Caco-2 (cell line): ENCODE data around the gene PLK5. TPM values are rescaled to one million over a fixed set of nuclear protein-coding genes. Genes with fewer than 3 reads are reported as not detected.
A peak's percentile ranks its signal among the peaks of the same experiment; 100 is the strongest.

Experiments used
- Bru-seq: library from RNA; stranded (reverse); fragments of 400-500 nt; gene quantifications from one replicate; lab custom pipeline; 2021; lab: Mats Ljungman, UMichigan
- BruChase-seq, 2 experiments: library from RNA; stranded (reverse); fragments of 400-500 nt; gene quantifications; one replicate each; lab custom pipeline; 2021; lab: Mats Ljungman, UMichigan
- BruUV-seq: library from RNA; stranded (reverse); fragments of 400-500 nt; replicated peaks from 2 replicates; lab custom pipeline; 2021; lab: Mats Ljungman, UMichigan
- CTCF ChIA-PET: fragments of 300-600 bp; sonication (Branson Sonifier 250); formaldehyde crosslinking; loops from one replicate; lab custom pipeline; 2022; ENCODE audit warnings: antibody characterized with exemption; lab: Charles Lee
- POLR2A ChIA-PET: fragments of 300-600 bp; sonication (Branson Sonifier 250); formaldehyde crosslinking; loops from one replicate; lab custom pipeline; 2022; ENCODE audit warnings: antibody characterized with exemption; lab: Charles Lee
- DNase-seq, 2 experiments: peaks; one replicate each; pipeline versions ENCODE4 v3.0.0 to v3.0.0-alpha.2; 2020 to 2022
- H3K27me3 ChIP-seq: replicated peaks from 2 replicates; pipeline ENCODE4 v1.6.0; 2011; ENCODE audit warnings: low read length; ENCODE audit not compliant: control insufficient read depth, insufficient read depth
- H3K36me3 ChIP-seq: 2 replicates; pipeline ENCODE4 v1.5.1; 2011; ENCODE audit warnings: low read length; ENCODE audit not compliant: control insufficient read depth, insufficient read depth
- H3K4me1 ChIP-seq: fragments of 250-450 bp; sonication (Bioruptor Pico); 2 replicates; pipeline ENCODE4 v1.5.1; 2020; ENCODE audit warnings: mild to moderate bottlenecking
- H3K4me3 ChIP-seq: 2 replicates; pipeline ENCODE4 v1.5.1; 2011; ENCODE audit warnings: low read depth, mild to moderate bottlenecking, control low read depth, low read length
- H3K9me3 ChIP-seq: fragments of 250-450 bp; sonication (Bioruptor Pico); 2 replicates; pipeline ENCODE4 v1.5.1; 2020; ENCODE audit warnings: mild to moderate bottlenecking, moderate library complexity
- H3K27ac Mint-ChIP-seq: one replicate; pipeline ENCODE4 v1.8.0; 2022; ENCODE audit warnings: mixed read lengths; ENCODE audit not compliant: unreplicated experiment
- H3K27me3 Mint-ChIP-seq: one replicate; pipeline ENCODE4 v1.8.0; 2022; ENCODE audit warnings: mixed read lengths; ENCODE audit not compliant: insufficient read depth, unreplicated experiment
- H3K36me3 Mint-ChIP-seq: one replicate; pipeline ENCODE4 v1.8.0; 2022; ENCODE audit warnings: mild to moderate bottlenecking, mixed read lengths; ENCODE audit not compliant: insufficient read depth, unreplicated experiment
- H3K4me1 Mint-ChIP-seq: one replicate; pipeline ENCODE4 v1.8.0; 2022; ENCODE audit warnings: low read depth, mixed read lengths; ENCODE audit not compliant: unreplicated experiment
- H3K4me3 Mint-ChIP-seq: one replicate; pipeline ENCODE4 v1.8.0; 2022; ENCODE audit warnings: mild to moderate bottlenecking, moderate library complexity, mixed read lengths; ENCODE audit not compliant: unreplicated experiment
- H3K9me3 Mint-ChIP-seq: one replicate; pipeline ENCODE4 v1.8.0; 2022; ENCODE audit warnings: mixed read lengths; ENCODE audit not compliant: unreplicated experiment
- intact Hi-C: fragments of 100-400 bp; cut with micrococcal nuclease; formaldehyde crosslinking; loops from one replicate; pipeline ENCODE4 v1.10.0; 2022; ENCODE audit not compliant: unreplicated experiment
- long read RNA-seq: library from polyadenylated mRNA; stranded (forward); transcript quantifications from one replicate; pipeline ENCODE4 v2.0.0, GENCODE V29; 2022
- total RNA-seq: library from RNA; stranded (reverse); gene quantifications from 2 replicates; pipeline ENCODE4 v1.2.3, GENCODE V29; 2022
- TF ChIP-seq, protein P1 (sequence below), 2 experiments: fragments of 200-600 bp in 1 of 2; IDR thresholded peaks; 1 replicate in 1 of 2; 2 replicates in 1 of 2; pipeline versions ENCODE4 v1.5.1 to v1.8.0; 2011 to 2022; ENCODE audit warnings: antibody characterized with exemption in 1 of 2, control low read depth in 1 of 2, inconsistent platforms in 1 of 2, low read depth in 1 of 2, low read length in 1 of 2, mild to moderate bottlenecking in 1 of 2, moderate library complexity in 1 of 2; ENCODE audit not compliant: insufficient read depth in 1 of 2, severe bottlenecking in 1 of 2, unreplicated experiment in 1 of 2

The PLK5 gene, protein sequence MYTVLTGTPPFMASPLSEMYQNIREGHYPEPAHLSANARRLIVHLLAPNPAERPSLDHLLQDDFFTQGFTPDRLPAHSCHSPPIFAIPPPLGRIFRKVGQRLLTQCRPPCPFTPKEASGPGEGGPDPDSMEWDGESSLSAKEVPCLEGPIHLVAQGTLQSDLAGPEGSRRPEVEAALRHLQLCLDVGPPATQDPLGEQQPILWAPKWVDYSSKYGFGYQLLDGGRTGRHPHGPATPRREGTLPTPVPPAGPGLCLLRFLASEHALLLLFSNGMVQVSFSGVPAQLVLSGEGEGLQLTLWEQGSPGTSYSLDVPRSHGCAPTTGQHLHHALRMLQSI
- total RNA-seq: 0.19 TPM in 1 of 2 replicates, not detected in the other
- Bru-seq, nascent RNA: percentile 18 among the genes with signal in this experiment
- percentile 9 among the genes with signal in this experiment for BruChase-seq, experiment 1, labeled RNA remaining after a 2-hour chase
- BruChase-seq, experiment 2, labeled RNA remaining after a 6-hour chase: percentile 14 among the genes with signal in this experiment
- long read RNA-seq: 0 reads

GRCh38 chr19:1523412-1524286, at the start of gene PLK5:
Gene PLK5 (plus strand): TSS chr19:1524077. CDS start chr19:1526997, 2,920 bp downstream.
- H3K4me1 Mint-ChIP-seq: no peaks in the 10 kb centered on the region
- ChIA-PET POLR2A (no interaction called here), CTCF (no interaction called here)
- peaks cover 6% of the 10 kb centered on the region for H3K36me3 Mint-ChIP-seq
- no peak for DNase-seq
- no peaks in the 10 kb centered on the region for H3K9me3 Mint-ChIP-seq
- H3K27me3 Mint-ChIP-seq: peaks cover 14% of the 10 kb centered on the region
- TF ChIP-seq, protein P1, sequence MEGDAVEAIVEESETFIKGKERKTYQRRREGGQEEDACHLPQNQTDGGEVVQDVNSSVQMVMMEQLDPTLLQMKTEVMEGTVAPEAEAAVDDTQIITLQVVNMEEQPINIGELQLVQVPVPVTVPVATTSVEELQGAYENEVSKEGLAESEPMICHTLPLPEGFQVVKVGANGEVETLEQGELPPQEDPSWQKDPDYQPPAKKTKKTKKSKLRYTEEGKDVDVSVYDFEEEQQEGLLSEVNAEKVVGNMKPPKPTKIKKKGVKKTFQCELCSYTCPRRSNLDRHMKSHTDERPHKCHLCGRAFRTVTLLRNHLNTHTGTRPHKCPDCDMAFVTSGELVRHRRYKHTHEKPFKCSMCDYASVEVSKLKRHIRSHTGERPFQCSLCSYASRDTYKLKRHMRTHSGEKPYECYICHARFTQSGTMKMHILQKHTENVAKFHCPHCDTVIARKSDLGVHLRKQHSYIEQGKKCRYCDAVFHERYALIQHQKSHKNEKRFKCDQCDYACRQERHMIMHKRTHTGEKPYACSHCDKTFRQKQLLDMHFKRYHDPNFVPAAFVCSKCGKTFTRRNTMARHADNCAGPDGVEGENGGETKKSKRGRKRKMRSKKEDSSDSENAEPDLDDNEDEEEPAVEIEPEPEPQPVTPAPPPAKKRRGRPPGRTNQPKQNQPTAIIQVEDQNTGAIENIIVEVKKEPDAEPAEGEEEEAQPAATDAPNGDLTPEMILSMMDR (IDR thresholded peaks at IDR 0.05; ENCODE audit: insufficient read depth in 1 of 2, low read depth in 1 of 2, low read length in 1 of 2, severe bottlenecking in 1 of 2, unreplicated experiment in 1 of 2): no peak
- no peaks in the 10 kb centered on the region for H3K36me3 ChIP-seq
- H3K9me3 ChIP-seq: no peaks in the 10 kb centered on the region
- intact Hi-C loops: no loop called here
- no peak within 1 kb of the TSS for H3K4me3 Mint-ChIP-seq
- no TSS peak for BruUV-seq
- H3K27ac Mint-ChIP-seq: no peak within 1 kb of the TSS
- peaks cover 3% of the 10 kb centered on the region for H3K27me3 ChIP-seq
- H3K4me3 ChIP-seq: no peak within 1 kb of the TSS
- no peaks in the 10 kb centered on the region for H3K4me1 ChIP-seq

- BruUV-seq: no TSS peak
- peaks cover 60% of the 10 kb centered on the region for H3K36me3 Mint-ChIP-seq
- no peak for DNase-seq
- no peak overlapping the region for H3K4me3 Mint-ChIP-seq
- no peaks in the 10 kb centered on the region; the same call in 1 of the 2 replicates for H3K36me3 ChIP-seq
- CTCF ChIA-PET: interaction anchor here (0.6 kb wide), 1 partner anchor 855 kb away, joined by 4 read pairs; no protein-coding TSS in a partner anchor
- POLR2A ChIA-PET: interaction anchor here (0.5 kb wide), 1 partner anchor 36 kb away, joined by 4 read pairs; the partner anchor contains the start of gene RPS15
- H3K4me1 ChIP-seq: peaks cover 15% of the 10 kb centered on the region
- no peaks in the 10 kb centered on the region for H3K27me3 ChIP-seq
- H3K27ac Mint-ChIP-seq: no peak overlapping the region
- H3K27me3 Mint-ChIP-seq: no peaks in the 10 kb centered on the region
- intact Hi-C loops: loop anchor here (5.0 kb wide), 1 partner anchor 68 kb away; the partner anchor contains the start of gene DAZAP1
- no peaks in the 10 kb centered on the region for H3K9me3 Mint-ChIP-seq
- H3K9me3 ChIP-seq: no peaks in the 10 kb centered on the region
- no peak overlapping the region for H3K4me3 ChIP-seq
- H3K4me1 Mint-ChIP-seq: peaks cover 4% of the 10 kb centered on the region
- TF ChIP-seq, protein P1 (IDR thresholded peaks at IDR 0.05; ENCODE audit: insufficient read depth in 1 of 2, low read depth in 1 of 2, low read length in 1 of 2, severe bottlenecking in 1 of 2, unreplicated experiment in 1 of 2): no peak
These were observed 49.0 kb upstream of the PLK5 start for GRCh38 chr19:1474765-1475351.
